Gastrocnemius medialis (tissue), 4 donors: ENCODE measurements around the gene NRM. TPM values are rescaled to one million over a fixed set of nuclear protein-coding genes. Genes with fewer than 3 reads are reported as not detected.

Source experiments
- ATAC-seq, 2 donors: fragments of 150-250 bp; one replicate each; pipeline ENCODE4 v1.9.1; 2016
- DNase-seq, 2 donors: peaks; one replicate each; pipeline ENCODE4 v3.0.0-alpha.2; 2019
- H3K27ac ChIP-seq, 4 donors: fragments of 200-600 bp; sonication (generic); 1 replicate in 1 of 4; 2 replicates in 3 of 4; pipeline ENCODE4 v1.5.1; 2016 to 2018; ENCODE audit warnings: mild to moderate bottlenecking in 2 of 4, moderate library complexity in 1 of 4
- H3K27me3 ChIP-seq, 3 donors: fragments of 200-600 bp; sonication (generic) in 2 of 3; 1 replicate in 1 of 3; 2 replicates in 2 of 3; pipeline versions ENCODE4 v1.5.1 to v1.6.0; 2016 to 2019; ENCODE audit warnings: mild to moderate bottlenecking in 1 of 3, moderate library complexity in 1 of 3
- H3K36me3 ChIP-seq, 2 donors: fragments of 200-600 bp; sonication (generic) in 1 of 2; one replicate each; pipeline ENCODE4 v1.5.1; 2017 to 2018
- H3K4me1 ChIP-seq, 2 donors: fragments of 200-600 bp; sonication (generic) in 1 of 2; one replicate each; pipeline ENCODE4 v1.5.1; 2016 to 2017; ENCODE audit warnings: mild to moderate bottlenecking in 2 of 2
- H3K4me3 ChIP-seq, 4 donors: fragments of 200-600 bp; sonication (generic) in 3 of 4; 1 replicate in 1 of 4; 2 replicates in 3 of 4; pipeline ENCODE4 v1.5.1; 2016 to 2019; ENCODE audit warnings: mild to moderate bottlenecking in 2 of 4
- H3K9me3 ChIP-seq, 3 donors: fragments of 200-600 bp; sonication (generic) in 2 of 3; 1 replicate in 1 of 3; 2 replicates in 2 of 3; pipeline ENCODE4 v1.5.1; 2016 to 2019
- CTCF ChIP-seq, 5 experiments: fragments of 450-650 bp in 3 of 5; fragments of 200-600 bp in 2 of 5; sonication (generic) in 2 of 5; IDR thresholded peaks in 4 of 5; conservative IDR thresholded peaks in 1 of 5; 1 replicate in 4 of 5; 2 replicates in 1 of 5; pipeline ENCODE4 v1.5.1; 2016 to 2019; ENCODE audit warnings: antibody characterized with exemption in 5 of 5, mild to moderate bottlenecking in 3 of 5, moderate library complexity in 3 of 5
- POLR2A ChIP-seq, 2 donors: fragments of 450-650 bp; IDR thresholded peaks; one replicate each; pipeline ENCODE4 v1.6.1; 2017; ENCODE audit warnings: antibody characterized with exemption in 2 of 2, mild to moderate bottlenecking in 2 of 2, moderate library complexity in 2 of 2
- in situ Hi-C, 4 donors: fragments of 200-750 bp; cut with MboI; loops; one replicate each; pipeline versions ENCODE4 v1.15.0 to v1.8.0; 2017; ENCODE audit warnings: low sequenced_read_pairs in 4 of 4
- intact Hi-C: fragments of 100-400 bp; cut with DNase I; formaldehyde crosslinking; loops from one replicate; pipeline ENCODE4 v1.15.1; 2023; ENCODE audit warnings: low total_unique reads
- total RNA-seq, 4 donors: library from RNA; depleted of rRNA; stranded (reverse); fragments of >200 nt; gene quantifications; one replicate each; pipeline versions ENCODE4 v1.1.0 to v1.2.3, GENCODE V29; 2016

Gene NRM
- total RNA-seq, 4 donors from 2014 or later: 0.32 to 2.0 (median 1.4) TPM

- Histone ChIP-seq H3K36me3 (peaks cover 0 to 79% of the 10 kb centered on the region in 2 donors), H3K27me3 (no peaks in the 10 kb centered on the region), H3K4me3 (no peak overlapping the region), H3K27ac (no peak overlapping the region), H3K4me1 (peaks cover 7 to 10% of the 10 kb centered on the region in 2 donors), H3K9me3 (no peaks in the 10 kb centered on the region)
- in situ Hi-C loops (no loop called here), intact Hi-C loops (no loop called here)
- DNase-seq (no peak), ATAC-seq (no peak)
- TF ChIP-seq POLR2A (IDR thresholded peaks at IDR 0.05): no peak
- TF ChIP-seq CTCF (IDR thresholded peaks at IDR 0.05 in 4 of 5, conservative IDR thresholded peaks at IDR 0.05 in 1 of 5): no peak
These were observed 18.5 kb upstream of the NRM start for GRCh38 chr6:30709101-30709868.

GRCh38 chr6:30707281-30707850, 16.6 kb upstream of the NRM start:
- intact Hi-C loops (no loop called here), in situ Hi-C loops (no loop called here)
- Histone ChIP-seq H3K9me3 (no peaks in the 10 kb centered on the region), H3K4me1 (peaks cover 7 to 10% of the 10 kb centered on the region in 2 donors), H3K27ac (peak overlapping the region in 3 of 4 donors; percentile 48 to 77 (median 53)), H3K36me3 (peaks cover 0 to 73% of the 10 kb centered on the region in 2 donors), H3K4me3 (no peak overlapping the region), H3K27me3 (no peaks in the 10 kb centered on the region)
- TF ChIP-seq POLR2A (IDR thresholded peaks at IDR 0.05) (no peak), CTCF (IDR thresholded peaks at IDR 0.05 in 4 of 5, conservative IDR thresholded peaks at IDR 0.05 in 1 of 5) (no peak)
- ATAC-seq (no peak), DNase-seq (peak in 1 of 2 donors; percentile 19)

- ATAC-seq: peak; percentile 59 to 98
- Histone ChIP-seq H3K27ac (peak overlapping the region; percentile 10 to 77 (median 67)), H3K4me1 (peaks cover 7 to 10% of the 10 kb centered on the region in 2 donors), H3K36me3 (peaks cover 0 to 63% of the 10 kb centered on the region in 2 donors), H3K9me3 (no peaks in the 10 kb centered on the region), H3K4me3 (no peak overlapping the region), H3K27me3 (no peaks in the 10 kb centered on the region)
- DNase-seq: peak in 1 of 2 donors; percentile 70
- TF ChIP-seq POLR2A (IDR thresholded peaks at IDR 0.05): no peak
- no peak for TF ChIP-seq CTCF (IDR thresholded peaks at IDR 0.05 in 4 of 5, conservative IDR thresholded peaks at IDR 0.05 in 1 of 5)
- intact Hi-C loops: no loop called here
- in situ Hi-C loops: no loop called here
These were observed 14.8 kb upstream of the NRM start for GRCh38 chr6:30705620-30706019.

GRCh38 chr6:30703821-30704220, 13.0 kb upstream of the NRM start:
- ATAC-seq (no peak), DNase-seq (no peak)
- in situ Hi-C loops: no loop called here
- no peak overlapping the region for H3K27ac ChIP-seq
- no peak for TF ChIP-seq POLR2A (IDR thresholded peaks at IDR 0.05)
- TF ChIP-seq CTCF (IDR thresholded peaks at IDR 0.05 in 4 of 5, conservative IDR thresholded peaks at IDR 0.05 in 1 of 5): no peak
- H3K4me3 ChIP-seq: no peak overlapping the region
- H3K9me3 ChIP-seq: no peaks in the 10 kb centered on the region
- H3K36me3 ChIP-seq: peaks cover 0 to 57% of the 10 kb centered on the region in 2 donors
- H3K27me3 ChIP-seq: no peaks in the 10 kb centered on the region
- intact Hi-C loops: no loop called here
- peaks cover 7 to 10% of the 10 kb centered on the region in 2 donors for H3K4me1 ChIP-seq
